GM21390 (cell line): ENCODE results near the gene CAMKV.

Source experiments
- ATAC-seq: cut with Tn5 transposase; IDR thresholded peaks from one replicate; pipeline ENCODE4 v1.9.1; 2021; ENCODE audit not compliant: unreplicated experiment

The CAMKV gene

GRCh38 chr3:49896345-49896744 lies 26.6 kb upstream of the CAMKV start:
- no peak for ATAC-seq

GRCh38 chr3:49895791-49896190 lies 26.1 kb upstream of the CAMKV start:
- ATAC-seq = no peak

GRCh38 chr3:49889296-49889695 lies 19.6 kb upstream of the CAMKV start:
- no peak for ATAC-seq

- ATAC-seq = no peak
These were observed 17.2 kb upstream of the CAMKV start for GRCh38 chr3:49886922-49887265.

DNA sequence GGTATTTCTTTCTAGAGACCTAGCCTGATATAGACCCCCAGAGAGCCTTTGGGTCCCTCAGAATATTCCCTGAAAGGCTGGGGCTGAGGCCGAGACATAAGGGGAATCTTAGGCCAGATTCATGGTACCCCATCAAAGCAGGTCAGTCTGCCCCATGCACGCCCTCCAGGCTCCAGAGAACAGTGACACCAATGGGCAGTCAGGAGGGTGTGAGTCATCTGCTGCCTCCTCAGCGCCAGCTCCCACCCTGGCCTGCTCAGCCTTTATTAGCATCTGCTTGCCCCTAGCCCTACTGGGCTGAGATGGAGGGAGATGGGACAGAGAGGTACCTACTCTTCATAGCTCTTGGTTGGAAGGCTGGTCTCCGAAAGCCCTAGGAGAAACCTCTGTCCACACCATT lies 14.3 kb upstream of the CAMKV start:
- ATAC-seq = no peak

DNA sequence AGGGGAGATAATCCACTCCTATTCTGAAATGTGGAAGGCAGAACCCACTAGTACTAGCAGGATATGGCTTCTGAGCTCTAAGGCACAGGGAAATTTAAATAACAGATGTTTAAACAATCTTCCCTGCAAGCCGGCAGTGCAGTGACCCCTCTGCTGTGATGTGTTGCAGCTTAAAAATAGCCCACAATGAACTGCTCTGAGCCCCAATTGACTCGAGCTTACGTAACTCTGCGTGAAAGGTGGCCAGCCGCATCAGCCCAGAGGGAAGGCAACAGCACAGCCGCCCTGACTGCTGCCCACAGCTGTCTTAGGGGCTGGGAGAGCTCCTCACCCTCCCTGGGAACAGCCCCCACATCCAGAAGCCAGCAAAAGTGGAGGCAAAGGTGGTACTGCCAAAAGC lies 12.5 kb upstream of the CAMKV start:
- ATAC-seq = no peak

- no peak for ATAC-seq
These were observed 11.0 kb upstream of the CAMKV start for GRCh38 chr3:49880581-49881315.

DNA sequence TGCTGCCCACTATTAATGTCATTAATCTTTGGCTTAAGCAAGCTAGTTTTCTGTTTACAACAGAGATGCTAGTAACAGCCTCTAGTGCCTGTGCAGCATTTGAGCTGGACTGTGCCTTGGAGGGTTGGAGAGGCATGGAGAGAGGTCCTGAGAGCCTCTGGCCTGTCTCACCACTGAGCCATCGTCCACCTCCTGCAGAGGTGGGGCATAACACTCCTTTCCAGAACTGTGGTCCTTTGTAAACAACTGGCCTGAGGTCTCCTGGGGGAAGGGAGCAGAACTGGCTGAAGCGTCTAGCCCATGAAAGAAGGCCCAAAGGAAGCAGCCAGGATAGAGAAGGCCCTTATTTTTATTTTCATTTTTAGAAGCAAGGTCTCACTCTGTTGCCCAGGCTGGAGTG lies 10.0 kb upstream of the CAMKV start:
- no peak for ATAC-seq

DNA sequence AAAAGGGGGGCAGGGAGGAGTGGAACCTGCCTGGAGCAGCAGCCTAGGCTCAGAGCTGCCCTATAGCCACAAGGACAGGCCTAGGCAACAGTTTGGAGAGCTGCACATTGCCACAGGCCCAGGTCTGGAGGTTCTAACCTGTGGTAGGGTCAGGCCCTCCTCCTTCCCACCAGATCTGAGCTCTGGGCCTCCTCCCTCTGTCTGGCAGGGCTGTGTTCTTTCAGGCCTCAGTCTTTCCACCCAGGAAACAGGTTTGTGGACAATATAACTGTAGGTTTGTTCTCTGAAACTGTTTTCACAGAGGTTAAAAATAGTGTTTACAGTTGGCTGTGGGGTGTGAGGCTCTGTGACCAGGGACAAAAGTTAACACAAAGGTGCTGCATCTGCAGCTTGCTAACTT lies 9.0 kb upstream of the CAMKV start:
- no peak for ATAC-seq

DNA sequence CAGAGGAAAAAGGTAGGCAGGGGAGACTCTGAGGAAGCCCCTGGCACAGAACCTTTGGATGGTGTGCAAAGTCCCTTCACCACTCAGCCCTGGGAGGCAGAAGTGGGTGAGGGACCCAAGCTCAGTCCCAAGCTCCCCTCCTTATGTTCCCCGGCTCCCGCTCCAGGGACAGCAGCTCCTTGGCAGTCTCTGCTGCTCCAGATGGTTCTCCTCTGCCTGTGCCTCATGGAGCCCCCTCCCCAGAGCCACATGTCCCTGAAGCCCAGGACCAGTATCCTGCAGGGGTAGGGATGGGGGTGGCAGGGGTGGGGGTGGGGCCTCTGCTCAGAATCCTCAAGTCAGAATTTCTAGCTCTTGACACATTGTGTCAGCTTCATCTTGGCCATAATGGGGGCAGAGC lies 8.0 kb upstream of the CAMKV start:
- ATAC-seq = no peak

GRCh38 chr3:49876567-49876966 lies 6.9 kb upstream of the CAMKV start:
- ATAC-seq = no peak

- ATAC-seq = no peak
These were observed 3.9 kb upstream of the CAMKV start for GRCh38 chr3:49873623-49874022.

DNA sequence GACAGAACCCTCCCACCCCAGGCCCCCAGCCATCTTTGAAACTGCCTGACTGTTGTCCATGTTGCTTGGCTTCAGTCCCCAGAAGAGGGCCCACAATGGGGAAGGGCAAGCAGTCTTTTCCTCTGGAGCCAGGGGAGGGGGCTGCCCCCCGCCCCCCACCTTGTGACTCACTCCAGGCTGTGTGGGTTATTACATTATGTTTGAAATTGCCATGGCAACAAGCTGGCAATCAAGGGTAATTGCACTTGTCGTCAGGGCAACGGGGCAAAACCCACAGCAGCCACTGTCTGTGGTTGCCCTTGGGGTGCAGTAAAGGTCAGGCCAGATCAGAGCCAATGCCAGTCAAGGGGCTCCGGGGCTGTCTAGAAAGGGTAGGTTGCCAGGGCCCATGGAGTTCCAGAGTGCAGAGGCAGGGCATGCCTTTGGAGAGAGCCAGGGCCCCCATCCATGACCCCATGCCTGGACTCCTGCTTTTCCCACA lies 3.1 kb upstream of the CAMKV start:
- ATAC-seq = no peak

DNA sequence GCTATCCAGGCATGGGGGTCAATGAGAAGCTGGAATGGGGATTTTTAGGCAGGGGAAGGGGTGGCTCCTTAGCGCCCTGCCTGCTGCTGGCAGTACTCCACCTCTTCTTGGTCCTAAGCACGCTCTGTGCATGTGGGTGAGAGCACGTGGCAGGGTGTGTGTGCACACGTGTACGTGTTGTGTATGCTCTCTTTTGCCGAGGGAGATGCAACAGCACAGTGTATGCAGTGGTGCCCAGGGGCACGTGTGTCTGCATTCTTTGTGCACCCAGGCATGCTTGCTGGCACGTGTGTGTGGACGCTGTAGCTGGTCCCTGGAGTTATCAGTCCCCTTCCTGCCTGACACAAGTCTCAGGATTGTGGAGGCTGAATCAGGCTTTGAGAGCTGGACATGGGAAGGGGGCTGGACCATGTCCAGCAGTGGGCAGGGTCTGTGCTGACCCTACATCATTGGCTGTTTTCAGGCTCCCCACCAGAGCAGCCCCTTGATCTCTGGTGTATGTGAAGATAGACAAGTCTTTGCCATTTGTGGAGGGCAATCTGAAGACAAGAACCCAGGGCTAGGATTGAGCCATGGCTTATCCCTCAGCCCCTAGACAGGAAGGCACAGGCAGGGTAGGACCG lies 1.9 kb upstream of the CAMKV start:
- ATAC-seq = no peak

DNA sequence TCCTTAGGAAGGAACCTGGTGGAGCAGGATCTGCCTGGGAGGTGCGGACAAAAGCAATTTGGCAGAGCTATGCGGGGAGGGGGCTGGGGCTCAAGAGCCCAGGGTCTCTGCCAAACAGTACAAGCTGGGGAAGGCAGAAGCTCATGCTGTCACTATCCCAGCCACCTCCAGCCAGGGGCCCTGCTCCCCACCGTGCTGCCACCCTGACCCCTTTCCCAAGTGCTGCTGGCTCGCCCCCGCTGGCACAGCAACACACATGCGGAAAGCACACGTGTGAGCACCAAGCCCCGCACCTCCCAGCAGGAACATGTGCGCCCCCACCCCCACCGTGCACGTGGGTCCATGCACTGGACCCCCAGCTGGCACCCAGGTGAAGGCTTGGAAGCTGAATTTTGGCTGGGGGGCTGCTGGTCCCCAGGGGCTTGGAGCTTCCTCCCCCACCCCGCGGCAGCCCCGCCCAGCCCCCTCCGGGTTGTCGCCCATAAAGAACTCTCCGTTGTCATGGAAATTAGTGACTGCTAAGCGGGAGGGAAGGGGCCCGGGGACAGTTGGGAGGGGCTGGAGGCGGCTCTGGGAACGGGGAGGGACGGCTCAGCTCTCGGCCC lies 742 bp downstream of the CAMKV start:
- no peak for ATAC-seq

DNA sequence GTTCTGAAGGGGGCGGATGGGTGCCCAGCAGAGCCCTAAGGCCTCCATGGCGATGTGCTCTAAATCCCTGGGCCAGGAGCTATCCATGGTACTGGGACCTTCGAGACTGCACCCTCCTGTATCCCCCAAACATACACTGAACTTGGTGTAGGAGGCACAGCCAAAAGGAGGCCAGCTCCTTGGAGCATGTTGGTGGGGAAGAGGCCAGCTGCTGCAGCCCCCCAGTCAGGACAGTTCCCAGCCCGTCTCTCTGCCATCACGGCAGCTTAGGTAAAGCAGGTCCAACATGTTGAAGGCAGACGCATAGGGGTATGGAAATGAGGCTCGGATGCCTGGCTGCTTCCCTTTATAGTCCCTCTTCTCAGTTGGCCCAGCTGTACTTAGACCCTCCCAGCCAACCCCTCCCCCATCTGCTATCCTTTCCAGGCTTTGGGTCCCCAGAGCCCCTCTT lies 1.8 kb downstream of the CAMKV start:
- no peak for ATAC-seq

GRCh38 chr3:49867400-49867799 lies 2.3 kb downstream of the CAMKV start:
- ATAC-seq = no peak

GRCh38 chr3:49865198-49865784 lies 4.4 kb downstream of the CAMKV start:
- no peak for ATAC-seq

DNA sequence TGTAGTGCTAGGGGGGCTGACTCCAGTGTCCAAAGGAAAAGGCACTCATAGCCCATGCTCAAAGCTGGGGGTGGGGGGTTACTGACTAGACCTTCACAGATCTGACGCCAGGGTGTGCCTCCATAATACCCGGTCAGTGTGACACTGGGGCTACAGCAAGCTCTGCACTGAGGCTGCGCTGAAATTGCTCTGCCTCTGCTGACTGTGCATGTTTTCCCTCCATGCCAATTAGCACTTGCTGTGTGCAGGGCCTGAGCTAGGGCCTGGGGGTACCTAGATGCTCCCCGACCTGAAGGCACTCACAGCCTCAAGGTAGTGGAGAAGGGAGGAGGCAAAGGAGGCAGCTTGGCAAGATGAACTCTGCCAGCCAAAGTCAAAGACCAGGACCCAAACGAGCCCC lies 5.2 kb downstream of the CAMKV start:
- no peak for ATAC-seq

DNA sequence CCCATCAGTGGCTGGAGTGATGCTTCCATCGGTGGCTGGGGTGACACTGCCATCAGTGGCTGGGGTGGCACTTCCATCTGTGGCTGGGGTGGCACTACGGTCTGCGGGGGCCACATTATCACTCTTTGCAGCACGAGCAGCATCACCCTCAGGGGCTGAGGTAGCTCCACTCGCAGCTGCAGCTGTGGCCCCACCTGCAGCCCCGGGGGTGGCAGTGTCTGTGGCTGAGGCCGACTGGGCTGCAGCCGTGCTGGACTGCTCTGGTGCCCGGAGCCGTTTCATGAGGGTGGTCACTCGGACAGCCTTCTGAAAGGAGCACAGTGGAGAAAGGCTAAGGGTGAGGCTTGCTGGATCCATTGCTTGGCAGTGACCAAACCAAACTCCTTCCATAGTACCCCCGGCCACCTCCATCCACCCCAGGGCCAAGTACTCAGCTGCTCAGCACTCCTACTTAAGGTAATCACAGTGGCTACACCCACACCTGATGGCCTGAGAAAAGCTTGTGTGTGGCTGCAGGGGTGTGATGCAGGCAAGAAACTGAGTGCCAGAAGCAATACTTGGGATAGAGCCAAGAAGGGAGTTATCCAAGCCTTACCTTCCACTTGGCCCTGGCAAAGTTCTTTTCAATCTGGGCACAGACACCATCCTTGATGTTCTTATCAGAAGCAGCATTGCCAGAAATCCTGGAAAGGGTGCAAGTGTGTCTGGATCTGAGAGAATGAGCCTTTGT lies 10.0 kb downstream of the CAMKV start:
- ATAC-seq = no peak
